Fibroblast of upper back skin (primary cell): ENCODE data around the gene ARL13B.
"Not testable (repeated sequence)": the region's sequence is repeated elsewhere in the genome, so short reads cannot be mapped to it uniquely, and the experiment has no call there.

Experiments used
- DNase-seq: peaks from one replicate; pipeline ENCODE4 v3.0.0-alpha.2; 2013

The ARL13B gene

DNA sequence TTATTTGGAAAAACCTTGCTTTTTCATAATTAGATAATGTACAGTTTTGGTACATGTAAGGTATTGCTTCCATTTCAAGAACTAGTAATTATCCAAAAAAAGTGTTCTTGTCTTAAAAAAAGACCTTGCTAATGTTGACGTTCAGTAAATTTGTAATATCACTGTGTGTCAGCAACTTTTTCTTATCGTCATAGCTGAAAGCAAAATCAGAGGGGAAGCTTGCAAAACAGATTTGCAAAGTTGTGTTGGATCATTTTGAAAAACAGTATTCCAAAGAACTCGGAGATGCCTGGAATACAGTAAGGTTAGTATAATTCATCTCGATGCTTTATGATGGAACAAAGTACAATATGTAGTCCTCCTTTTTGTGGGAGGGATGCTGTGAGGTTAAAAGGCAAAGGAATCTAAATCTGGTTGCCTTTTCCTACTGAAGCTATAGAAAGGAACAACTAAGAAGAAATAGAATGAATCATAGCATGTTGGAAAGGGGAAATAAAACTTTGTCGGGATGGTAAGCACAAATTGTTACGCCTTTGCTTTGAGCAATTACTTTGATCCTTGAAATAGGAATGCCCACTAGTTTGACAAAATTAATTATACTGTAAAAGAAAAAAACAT lies 84.4 kb downstream of the ARL13B start:
- DNase-seq, result no peak

DNA sequence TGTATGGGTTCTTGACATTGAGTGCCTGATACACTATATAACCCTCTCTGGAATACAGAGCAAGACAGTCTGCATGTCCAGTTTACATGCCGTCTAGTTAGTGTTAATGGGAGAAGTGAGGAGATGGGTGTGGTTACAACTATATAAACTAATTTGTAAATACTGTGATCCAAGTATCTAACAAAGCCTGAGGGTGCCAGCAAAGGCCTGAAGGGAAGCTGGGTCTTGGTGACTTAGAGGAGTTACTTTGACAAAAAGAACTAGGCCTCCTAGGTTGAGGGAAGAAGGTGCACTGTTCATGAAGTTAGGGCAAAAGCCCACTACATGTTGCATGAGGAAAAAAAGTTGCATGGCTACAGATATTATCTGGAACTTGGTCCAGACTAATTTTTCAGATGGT lies 85.2 kb downstream of the ARL13B start:
- DNase-seq, result no peak

DNA sequence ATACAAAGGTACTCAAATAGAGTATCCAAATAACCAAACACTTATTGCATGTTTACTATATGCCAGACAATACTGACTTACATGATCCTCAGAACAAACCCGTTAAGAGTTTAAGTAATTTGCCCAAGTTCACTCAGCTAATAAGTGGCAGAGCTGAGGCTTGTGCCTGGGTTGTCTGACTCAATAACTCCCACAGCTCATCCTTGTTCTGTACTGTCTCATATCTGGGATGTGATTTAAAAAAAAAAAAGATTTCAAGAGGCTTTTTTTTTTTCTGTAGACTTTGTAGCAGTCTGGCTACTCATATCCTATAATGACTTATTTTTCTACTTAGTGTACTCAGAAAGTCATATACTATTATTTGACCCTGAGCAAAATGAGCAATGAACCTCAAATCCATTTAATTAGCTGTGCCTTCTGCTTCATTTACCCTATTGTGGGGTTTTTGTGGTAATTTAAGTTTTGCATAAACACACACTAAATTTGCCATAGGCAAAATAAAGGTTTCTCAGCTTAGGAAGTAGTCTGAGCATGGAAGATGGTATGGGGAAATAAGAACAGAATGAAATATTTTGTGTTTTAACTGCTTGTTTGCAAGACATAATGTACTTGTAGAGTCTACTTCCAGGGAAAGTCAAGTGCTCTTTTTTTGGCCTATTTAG lies 86.0 kb downstream of the ARL13B start:
- no peak for DNase-seq

DNA sequence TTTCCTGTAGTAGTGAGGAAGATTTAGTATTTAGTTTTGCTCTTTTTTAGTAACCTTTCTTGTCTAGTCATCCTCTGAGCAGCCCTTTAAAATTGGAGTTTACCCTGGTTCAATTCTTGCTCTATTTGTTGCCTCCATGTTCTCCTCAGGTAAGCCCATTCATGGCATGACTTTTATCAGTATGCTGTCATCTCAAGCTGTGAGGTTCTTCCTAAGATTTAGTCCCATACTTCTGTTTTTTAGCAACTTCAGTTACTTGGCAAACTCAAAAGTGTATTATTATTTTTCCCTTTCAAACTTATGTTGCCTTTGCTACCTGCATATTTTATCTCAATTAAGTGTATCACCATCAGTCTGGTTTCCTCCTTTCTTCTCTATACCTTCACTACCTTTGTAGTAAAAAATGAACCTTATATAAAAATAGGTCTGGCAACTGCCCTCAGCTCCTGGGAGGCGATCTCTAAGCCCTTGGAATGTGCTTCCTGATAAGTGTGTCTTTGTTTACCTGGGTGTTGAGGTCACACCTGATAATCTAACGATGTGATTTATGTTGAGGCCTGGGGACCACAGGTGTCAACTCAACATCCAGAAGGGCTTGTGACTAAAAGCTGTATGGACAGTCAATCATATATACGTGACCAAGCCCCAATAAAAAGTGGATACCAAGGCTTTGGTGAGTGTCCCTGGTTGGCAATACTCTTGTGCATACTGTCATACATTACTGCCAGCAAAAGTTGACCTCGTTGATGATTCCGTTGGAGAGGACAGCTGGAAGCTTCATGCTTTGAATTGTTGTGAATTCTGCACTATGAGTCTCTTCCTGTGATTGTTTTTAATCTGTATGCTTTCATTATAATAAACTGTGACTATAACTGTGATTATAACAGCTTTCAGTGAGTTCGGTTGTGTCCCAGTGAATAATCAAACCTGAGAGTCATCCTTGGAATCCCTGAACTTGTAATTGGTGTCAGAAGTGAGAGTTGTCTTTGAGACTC lies 86.8 kb downstream of the ARL13B start:
- DNase-seq, result no peak

DNA sequence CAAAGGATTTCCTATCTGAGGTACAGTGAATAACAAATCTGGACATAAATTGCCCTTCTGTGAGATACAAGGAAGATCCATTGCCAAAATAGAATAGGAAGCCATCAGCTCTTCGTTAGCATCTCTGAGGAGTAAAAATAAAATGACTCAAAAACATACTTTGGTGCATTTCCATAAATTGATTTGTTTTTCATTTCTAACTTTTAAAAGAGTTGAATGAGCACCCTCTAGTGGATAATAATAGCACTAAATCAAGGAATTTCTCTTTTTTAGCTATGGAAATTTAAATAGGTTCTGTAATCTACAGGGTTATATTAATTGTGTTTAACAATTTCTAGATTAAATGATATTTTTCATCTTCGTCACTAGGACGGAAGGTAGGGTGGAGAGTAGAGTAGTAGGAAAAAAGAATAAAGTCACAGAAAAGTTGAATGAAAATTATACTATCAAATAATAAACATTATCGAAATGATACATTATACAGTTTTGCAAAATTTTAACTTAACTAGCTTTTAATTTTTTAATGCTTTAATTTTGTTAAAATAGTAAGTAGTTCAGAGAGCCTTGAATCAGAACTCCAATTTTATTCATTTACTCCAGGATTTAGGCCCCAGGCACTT lies 89.3 kb downstream of the ARL13B start:
- peak; percentile 24 for DNase-seq

DNA sequence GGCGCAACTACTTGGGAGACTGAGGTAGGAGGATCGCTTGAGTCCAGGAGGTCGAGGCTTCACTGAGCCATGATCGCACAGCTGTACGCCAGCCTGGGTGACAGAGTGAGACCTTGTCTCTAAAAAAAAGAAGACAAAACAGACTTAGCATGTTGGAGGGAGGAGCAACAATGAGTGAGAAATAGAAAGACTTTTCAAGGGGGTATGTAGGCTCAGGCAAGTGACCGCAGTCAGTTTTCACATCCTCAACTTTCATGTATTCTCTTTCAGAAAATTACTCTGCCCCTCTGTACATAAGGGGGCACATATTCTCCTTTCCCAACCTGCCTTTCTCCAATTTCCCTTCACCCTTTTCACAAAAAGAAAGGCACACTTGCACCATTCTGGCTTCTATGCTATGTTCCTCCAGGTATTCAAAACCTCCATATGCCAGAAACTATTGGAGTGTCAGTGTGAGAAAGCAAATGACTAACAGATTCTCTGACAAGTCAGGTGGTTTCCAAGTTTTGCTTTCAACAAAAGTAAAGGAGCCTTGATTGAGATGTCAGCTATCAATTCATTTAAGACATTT lies 90.5 kb downstream of the ARL13B start:
- DNase-seq, result no peak

DNA sequence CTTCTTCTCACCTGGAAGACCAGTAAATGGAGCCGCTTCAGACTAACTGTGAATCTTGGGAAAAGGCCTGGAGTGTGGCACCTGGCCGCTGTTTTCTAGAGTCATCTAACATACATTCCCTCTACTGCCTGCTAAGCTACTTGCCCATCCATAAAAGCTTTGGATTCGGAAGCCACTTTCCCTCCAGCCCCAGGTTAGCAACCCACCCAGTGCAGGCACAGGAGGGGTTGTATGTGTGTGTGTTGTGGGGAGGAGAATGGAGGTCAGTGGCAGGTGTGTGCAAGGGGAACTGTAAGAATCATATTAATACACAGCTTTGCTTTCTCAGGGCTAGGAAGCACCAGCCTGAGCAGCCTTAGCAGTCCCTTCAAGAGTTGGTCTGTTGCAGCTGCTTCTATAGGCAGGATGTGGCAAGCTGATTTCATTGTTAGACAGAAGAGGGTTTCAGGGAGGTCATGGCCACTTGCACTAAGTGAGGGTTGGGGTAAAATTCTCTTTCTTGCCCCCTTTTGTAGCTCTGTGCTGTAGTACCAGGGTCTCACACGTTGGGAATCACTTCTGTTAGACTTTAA lies 91.8 kb downstream of the ARL13B start:
- DNase-seq, result no peak

DNA sequence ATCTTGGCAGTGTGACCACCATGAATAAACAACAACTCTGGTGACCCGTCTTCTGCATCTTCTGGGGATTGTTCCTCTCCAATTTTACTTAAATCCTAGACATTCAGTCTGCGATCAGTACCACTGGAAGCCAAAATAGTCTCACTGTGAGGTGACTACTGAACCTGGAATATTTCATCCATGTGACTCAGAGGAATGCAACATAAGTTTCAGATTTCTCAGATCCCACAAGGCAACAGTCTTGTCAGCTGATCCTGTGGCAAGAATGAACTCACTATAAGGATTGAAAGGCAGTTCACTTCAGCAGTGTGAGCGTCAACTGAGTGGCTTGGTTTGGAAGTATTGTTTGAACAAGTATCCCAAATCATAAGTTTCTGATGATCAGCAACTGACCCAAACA lies 96.1 kb downstream of the ARL13B start:
- DNase-seq, result peak; percentile 60

DNA sequence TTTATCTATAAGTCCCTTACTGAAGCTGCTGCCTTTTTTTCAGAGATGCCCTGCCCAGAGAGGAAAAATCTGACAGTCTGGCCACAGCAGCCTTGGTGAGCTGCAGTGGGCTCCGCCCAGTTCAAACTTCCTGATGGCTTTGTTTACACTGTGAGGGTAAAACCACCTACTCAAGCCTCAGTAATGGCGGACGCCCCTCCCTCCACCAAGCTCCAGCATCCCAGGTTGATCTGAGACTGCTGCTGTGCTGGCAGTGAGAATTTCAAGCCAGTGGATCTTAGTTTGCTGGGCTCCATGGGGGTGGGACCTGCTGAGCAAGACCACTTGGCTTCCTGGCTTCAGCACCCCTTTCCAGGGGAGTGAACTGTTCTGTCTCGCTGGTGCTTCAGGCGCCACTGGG lies 100.6 kb downstream of the ARL13B start:
- not testable (repeated sequence) for DNase-seq

DNA sequence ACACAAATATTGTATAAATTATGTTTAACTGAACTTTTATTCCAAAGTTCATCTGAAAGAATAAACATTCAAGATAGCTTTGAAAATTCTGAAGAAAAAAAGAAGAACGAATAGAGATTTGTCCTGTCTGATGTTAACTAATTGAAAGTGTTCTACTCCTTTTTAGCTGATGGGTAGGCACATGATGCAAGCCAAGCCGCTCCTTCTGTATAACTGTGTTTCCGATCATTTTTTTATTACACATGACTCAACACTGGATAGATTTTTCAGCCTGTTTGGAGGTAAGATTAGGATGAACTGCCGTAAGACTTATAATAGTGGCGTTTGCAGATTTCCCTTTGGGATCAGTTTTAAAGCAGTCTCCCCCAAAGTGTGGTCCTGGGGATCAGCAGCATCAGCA lies 101.9 kb downstream of the ARL13B start:
- no peak for DNase-seq

DNA sequence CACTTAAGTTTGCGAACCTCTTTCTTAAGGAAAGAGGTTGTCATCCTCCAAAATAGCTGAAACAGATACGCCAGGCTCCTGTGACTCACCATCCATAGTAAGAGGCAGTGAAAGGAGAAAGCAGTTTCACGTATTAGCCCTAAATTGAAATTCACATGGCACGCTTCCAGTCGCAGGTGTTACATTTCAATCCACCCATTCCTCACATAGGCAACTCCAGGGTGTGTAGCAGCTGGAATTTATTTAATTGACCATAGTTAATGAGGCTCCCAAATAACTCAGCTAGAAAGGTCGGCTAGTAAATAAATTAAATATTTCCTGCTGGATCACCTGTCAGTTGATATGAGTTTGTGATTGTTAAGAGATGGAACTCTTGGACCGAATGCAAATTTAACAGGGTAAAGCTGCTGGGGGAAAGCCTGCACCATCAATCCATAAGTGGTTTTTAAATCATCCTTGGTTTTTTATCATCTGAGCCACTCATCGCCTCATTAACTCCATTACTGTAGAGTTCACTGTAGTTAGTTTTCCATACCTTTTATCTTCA lies 102.5 kb downstream of the ARL13B start:
- DNase-seq, result no peak

DNA sequence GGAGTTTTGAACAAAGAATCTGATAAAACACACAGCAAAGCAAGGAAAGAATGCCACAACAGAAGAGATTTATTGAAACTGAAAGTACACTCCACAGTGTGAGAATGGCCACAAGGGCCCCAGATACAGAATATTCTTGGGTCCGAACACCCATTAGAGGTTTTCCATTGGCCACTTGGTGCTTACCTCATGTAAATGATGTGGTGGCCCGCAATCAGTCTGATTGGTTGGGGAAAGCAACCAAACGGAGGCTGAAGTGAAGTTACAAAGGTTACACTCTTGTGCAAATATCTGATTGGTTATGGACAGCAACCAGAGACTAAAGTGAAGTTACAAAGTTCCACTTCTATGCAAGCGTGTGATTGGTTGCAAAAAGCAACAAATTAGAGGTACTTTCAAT lies 103.3 kb downstream of the ARL13B start:
- no peak for DNase-seq

DNA sequence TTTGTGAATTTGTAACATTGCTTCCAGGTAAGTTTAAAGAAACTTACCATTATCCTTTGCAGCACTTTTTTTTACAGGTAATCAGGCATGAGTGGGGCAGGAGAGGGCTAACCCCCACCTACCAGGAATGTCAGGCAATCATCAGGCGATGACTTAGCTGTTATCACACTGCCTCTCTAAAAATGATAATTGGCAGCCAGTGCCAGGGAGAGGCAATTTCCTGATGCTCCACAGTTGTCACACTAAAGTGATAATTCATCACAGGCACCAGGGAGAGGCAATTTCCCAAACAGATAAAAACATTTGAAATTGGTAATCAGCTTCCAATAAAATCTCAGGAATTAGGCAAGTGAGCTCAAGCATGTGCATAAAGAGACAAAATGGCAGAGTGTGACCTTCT lies 109.2 kb downstream of the ARL13B start:
- DNase-seq, result no peak

DNA sequence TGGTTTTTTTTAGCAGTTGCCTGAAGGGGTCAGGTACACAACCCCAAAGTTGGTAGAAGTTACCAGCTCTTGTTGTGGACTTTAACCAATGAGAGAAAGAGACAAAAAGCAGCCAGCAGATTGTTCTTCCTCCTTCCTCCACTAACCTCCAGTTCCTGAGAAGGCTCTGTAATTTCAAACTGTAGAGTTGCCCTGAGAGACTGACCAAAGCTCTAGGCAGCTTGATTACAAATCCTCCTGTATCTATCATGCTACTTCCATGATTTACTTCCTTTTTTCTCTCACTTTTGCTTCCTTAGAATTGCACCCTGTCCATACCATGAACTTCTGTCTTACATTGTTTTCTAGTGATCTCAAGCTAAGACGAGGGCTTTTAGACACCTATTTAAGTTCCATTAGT lies 112.1 kb downstream of the ARL13B start:
- DNase-seq, result no peak

DNA sequence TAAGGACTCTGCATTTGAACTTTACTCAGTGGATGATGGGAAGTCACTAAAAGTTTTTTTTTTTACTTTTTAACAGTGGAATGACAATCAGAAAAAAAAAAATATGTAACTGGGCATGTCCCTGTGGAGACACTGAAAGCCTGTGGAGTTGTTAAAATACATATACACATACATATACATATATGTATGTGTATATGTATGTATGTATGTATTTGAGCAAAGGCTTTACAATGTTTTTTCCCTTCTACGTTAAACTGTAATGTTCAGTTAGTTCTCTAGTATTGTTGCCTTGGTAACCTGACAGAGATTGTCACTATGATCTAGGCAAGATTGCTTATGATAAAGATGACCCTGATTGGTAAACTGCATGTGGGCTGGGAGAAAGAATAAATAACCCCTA lies 113.2 kb downstream of the ARL13B start:
- DNase-seq, result no peak

DNA sequence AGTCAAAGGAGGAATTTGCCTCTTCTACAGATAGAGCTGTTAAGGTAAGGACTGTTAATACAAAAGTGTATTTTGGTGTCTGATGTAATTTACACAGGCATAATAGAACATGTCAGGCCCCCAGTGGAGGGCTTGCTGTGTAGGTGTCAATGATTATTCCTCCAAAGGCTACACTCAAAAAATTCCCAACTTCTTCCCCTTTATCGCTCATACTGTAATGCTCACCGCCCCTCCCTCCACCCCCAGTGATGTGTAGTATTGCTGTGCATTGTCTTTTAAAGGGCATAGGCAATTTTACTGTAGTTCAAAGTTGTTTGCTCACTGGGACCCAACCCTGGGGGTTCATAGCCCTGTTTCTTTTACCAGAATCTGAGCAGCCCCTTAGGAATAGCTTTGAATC lies 115.2 kb downstream of the ARL13B start:
- no peak for DNase-seq

DNA sequence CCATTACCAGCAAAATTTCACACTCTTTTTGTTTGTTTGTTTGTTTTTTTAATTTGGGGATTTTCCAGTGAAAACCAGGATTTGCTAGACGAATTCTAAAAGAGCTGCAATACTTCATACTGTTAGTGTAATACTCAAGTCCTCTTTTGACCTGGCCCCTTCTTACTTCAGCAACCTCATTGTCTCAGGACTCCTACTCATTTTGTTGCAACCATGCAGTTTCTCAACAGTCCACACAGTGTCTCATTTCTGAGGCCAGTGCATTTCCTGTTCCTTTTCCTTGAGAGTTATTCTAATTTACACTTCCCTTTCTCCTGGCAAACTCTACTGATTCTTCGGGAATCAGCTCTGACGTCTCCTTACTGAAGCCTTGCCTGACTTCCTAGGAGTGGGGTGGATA lies 118.5 kb downstream of the ARL13B start:
- DNase-seq, result no peak

DNA sequence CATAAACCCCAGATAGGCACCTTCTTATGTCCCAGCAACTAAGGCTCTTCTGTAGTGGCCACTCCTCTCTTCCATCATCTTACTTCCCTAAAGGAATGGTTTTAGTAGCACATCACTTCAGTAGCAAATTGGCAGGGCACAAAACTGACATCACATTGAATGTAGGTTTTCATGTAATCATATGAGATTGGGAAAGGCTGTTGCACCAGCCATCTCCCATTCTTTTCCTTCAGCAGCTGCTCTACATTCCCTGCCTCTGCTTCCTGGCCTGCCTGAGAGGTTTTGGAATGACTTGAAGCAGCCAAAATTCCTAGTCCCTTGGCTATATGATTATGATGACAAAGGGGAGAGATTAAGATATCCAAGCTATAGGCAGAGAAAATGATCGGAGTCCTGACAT lies 119.4 kb downstream of the ARL13B start:
- no peak for DNase-seq

DNA sequence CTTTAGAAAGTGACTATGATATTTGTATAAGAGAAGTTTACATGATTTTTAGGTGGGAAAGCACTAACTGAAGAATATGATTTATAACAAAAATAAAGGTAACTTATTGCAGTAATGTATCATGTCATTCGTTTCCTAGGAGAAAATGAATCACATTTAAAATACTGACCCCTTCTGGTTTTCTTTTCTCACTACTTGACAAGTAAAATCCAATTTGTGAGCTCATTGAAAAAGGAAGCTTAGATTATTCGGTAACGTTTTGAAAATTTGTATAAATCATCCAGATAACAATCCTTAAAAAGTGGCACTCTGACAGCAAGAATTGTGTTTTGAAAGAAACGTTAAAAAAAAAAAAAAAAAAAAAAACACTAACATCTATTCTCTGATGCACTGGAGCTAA lies 121.9 kb downstream of the ARL13B start:
- DNase-seq, result no peak
